Measurements from ENCODE around the gene TNIK.

DNA sequence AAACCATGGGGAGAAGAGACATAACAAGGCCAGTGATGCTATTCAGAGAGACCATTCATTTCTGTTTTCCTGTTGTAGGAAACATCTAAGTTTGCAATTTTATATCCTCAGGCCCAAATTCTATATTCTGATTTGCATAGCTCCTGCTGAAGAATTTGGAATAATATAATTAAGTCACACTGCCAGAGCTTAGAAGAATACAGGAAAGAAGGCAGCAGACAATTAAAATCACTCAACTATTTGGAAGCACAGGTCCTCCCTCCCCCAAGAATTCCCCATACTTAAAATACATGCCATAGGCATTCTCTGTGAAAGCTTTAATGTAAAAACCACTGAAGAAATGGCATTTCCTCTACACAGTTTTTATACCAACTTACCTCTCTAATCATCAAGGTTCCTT lies 366.7 kb downstream of the TNIK start:
- no peak for TF ChIP-seq ESRRA (IDR thresholded peaks at IDR 0.05; ENCODE audit: low read length)
- no peak for TF ChIP-seq POLR2A (IDR thresholded peaks at IDR 0.05; ENCODE audit: low read depth, low read length)
- TF ChIP-seq ASH2L (IDR thresholded peaks at IDR 0.05; ENCODE audit: borderline replicate concordance, low read depth): no peak
- TF ChIP-seq, protein P1, sequence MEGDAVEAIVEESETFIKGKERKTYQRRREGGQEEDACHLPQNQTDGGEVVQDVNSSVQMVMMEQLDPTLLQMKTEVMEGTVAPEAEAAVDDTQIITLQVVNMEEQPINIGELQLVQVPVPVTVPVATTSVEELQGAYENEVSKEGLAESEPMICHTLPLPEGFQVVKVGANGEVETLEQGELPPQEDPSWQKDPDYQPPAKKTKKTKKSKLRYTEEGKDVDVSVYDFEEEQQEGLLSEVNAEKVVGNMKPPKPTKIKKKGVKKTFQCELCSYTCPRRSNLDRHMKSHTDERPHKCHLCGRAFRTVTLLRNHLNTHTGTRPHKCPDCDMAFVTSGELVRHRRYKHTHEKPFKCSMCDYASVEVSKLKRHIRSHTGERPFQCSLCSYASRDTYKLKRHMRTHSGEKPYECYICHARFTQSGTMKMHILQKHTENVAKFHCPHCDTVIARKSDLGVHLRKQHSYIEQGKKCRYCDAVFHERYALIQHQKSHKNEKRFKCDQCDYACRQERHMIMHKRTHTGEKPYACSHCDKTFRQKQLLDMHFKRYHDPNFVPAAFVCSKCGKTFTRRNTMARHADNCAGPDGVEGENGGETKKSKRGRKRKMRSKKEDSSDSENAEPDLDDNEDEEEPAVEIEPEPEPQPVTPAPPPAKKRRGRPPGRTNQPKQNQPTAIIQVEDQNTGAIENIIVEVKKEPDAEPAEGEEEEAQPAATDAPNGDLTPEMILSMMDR (IDR thresholded peaks at IDR 0.05 in 2 of 3, conservative IDR thresholded peaks at IDR 0.05 in 1 of 3; ENCODE audit: control insufficient read depth in 2 of 3, extremely low read depth in 1 of 3, insufficient read depth in 1 of 3, low read depth in 3 of 3, low read length in 3 of 3): no peak
- no peak for TF ChIP-seq ETV6 (conservative IDR thresholded peaks at IDR 0.05 in 1 of 2, IDR thresholded peaks at IDR 0.05 in 1 of 2; ENCODE audit: borderline replicate concordance in 1 of 2, low read depth in 1 of 2)
- no peak for TF ChIP-seq EP300 (IDR thresholded peaks at IDR 0.05; ENCODE audit: borderline replicate concordance in 1 of 2, control insufficient read depth in 1 of 2, low read depth in 2 of 2, low read length in 2 of 2)
- no peak for TF ChIP-seq CREM (IDR thresholded peaks at IDR 0.05; ENCODE audit: low read depth)
- no peak for TF ChIP-seq SP1 (IDR thresholded peaks at IDR 0.05; ENCODE audit: low read depth, low read length)

Measured in GM12878 (cell line).